ENCODE data around the gene CDH13.

GRCh38 chr16:83109490-83110125 is 482.8 kb downstream of the CDH13 start:
- TF ChIP-seq POLR2A (IDR thresholded peaks at IDR 0.05): no peak
- TF ChIP-seq, protein P1, sequence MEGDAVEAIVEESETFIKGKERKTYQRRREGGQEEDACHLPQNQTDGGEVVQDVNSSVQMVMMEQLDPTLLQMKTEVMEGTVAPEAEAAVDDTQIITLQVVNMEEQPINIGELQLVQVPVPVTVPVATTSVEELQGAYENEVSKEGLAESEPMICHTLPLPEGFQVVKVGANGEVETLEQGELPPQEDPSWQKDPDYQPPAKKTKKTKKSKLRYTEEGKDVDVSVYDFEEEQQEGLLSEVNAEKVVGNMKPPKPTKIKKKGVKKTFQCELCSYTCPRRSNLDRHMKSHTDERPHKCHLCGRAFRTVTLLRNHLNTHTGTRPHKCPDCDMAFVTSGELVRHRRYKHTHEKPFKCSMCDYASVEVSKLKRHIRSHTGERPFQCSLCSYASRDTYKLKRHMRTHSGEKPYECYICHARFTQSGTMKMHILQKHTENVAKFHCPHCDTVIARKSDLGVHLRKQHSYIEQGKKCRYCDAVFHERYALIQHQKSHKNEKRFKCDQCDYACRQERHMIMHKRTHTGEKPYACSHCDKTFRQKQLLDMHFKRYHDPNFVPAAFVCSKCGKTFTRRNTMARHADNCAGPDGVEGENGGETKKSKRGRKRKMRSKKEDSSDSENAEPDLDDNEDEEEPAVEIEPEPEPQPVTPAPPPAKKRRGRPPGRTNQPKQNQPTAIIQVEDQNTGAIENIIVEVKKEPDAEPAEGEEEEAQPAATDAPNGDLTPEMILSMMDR (IDR thresholded peaks at IDR 0.05): no peak

Data from thyroid gland (tissue), 4 donors.